T-helper 1 cell (primary cell): ENCODE measurements around the gene HOXA2.

Experiments used
- DNase-seq, 5 donors: peaks; one replicate each; pipeline ENCODE4 v3.0.0-alpha.2; 2012 to 2020

Gene HOXA2

GRCh38 chr7:27141137-27141922 is 38.8 kb upstream of the HOXA2 start:
- DNase-seq = no peak

GRCh38 chr7:27140126-27140857 is 37.8 kb upstream of the HOXA2 start:
- DNase-seq = no peak

DNA sequence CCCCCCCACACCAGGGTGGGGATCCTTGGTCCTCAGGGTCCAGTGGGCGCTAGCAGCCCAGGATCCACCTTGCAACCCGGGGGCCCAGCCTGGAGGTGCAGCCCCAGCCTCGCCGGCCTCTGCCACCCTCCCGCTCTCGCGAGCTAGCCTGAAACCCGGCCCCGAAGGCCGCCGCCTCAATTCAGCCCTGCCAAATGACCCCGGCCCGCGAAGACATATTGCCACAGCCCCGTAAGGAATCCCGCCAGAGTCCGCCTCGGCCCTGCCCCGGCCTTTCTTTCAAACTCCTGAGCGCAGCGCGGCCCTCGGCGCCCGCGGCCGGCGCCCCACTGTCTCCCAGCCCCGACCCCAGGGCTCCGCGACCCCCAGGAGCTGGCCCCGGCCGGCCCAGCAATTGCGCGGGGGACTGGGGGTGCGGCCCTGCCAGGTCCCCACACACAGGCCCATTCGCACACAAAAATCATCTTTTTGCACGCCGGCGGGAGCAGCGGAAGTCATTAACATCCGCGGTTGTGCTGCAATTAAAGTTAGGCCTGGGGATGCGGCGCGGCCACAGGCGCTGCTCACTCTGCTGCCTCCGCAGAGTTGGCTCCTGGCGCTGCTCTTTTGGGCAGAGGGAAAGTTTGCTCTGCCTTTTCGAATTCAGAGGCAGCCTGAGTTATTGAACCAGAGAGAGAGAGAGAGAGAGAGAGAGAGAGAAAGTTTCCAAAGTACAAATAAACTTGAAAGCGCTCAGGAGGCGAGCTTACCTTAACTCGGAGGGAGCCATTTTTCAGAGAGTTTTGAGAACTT is 37.0 kb upstream of the HOXA2 start:
- DNase-seq = no peak

- no peak for DNase-seq
Measured at GRCh38 chr7:27138985-27139333, 36.5 kb upstream of the HOXA2 start.

GRCh38 chr7:27138472-27138871 is 36.0 kb upstream of the HOXA2 start:
- DNase-seq = no peak

DNA sequence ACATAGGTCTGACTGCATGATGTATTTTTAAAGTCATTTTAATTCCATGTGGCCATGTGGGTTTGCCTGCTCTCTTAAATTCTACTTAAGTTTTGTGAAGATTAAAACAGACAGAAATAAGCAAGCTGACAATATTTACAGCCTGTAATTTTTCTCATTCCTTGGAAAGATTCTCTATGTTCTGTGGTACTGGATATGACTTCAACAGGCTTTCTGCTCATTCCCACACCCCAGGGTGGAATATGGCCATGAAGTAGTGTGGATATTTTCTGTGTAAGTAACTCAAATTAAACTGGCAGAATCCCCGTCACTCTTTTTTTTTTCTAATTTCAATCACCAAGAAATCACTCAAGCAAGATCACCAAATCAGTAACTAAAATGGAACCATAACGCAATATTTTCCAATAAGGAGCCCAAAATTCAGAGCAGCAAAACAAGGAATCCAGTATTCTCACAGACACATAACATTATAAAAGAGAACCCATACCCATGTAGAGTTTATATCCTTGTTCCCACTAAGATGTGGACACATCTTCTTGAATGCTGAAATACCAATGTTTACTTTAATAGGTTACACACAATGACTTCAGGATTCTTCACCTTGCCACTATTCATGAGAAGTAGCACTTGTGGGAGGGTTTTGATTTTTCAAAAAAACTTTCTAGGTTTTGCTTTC is 35.3 kb upstream of the HOXA2 start:
- no peak for DNase-seq

GRCh38 chr7:27134392-27134791 is 31.9 kb upstream of the HOXA2 start:
- peak in 1 of 5 donors; percentile 61 for DNase-seq

- DNase-seq = no peak
Measured at GRCh38 chr7:27133409-27134231, 31.1 kb upstream of the HOXA2 start.

DNA sequence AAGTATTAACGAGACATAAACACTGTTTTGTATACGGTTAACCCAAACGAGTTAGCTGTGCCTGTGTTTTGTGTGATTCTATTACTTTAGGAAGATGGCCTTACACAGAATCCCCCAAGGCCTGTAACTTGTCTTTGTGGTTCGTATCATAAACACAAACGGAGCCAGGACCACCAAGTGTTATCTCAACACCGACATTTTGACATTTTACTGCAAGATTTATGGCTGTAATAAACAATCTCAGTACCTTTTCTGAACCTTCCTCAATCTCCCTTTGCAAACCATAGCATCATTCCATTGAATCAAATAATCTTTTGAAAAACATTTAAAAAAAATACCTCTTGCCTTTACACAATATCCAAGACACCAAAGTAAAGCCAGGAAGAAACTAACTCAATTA is 30.5 kb upstream of the HOXA2 start:
- no peak for DNase-seq

GRCh38 chr7:27132214-27132613 is 29.7 kb upstream of the HOXA2 start:
- no peak for DNase-seq

- DNase-seq = no peak
Measured at GRCh38 chr7:27131390-27131819, 28.9 kb upstream of the HOXA2 start.

DNA sequence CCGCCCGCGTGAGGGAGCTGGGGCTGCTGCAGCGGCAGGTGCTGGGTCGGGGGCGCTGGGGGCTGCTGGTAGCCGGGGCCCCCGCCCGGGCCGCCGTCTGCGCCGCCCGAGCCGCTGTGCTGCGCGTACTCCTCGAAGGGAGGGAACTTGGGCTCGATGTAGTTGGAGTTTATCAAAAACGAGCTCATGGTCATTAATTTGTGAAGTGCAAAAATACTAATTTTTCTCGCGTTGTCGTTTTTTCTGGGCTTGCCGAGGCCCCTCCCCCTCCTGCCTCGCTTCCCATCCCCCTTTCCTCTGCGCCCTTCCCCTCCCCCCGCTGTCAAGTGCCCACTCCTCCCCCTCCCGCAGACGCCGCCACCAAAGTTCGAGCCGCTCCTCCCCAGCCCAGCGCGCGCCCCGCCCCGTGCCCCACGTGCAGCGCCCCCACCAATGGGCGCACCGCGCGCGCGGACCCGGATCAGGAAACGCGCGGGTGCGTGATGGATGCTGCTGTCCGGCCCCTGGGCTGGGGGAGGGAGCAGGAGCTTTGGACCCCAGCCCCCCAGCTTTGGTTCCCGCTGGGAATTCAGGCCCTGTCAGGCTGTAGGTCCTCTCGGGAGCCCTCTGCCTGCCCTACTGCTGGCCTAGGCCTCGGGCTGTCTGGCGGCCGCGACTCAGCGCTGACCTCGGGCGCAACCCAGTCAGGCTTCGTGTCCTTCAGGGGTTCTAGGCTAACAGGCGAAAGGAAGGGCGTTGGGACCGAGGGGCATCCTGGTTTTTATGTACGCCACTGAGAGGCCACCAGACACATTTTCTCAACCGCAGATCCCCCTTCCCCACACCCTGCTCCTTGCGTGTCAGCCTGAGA is 28.3 kb upstream of the HOXA2 start, which contains the start of gene HOXA4:
Gene HOXA4, minus strand, starts transcription at position 218 of the 850 bp plus-strand sequence. Its CDS starts 24 bp downstream, at position 194.
- peak; percentile 53 to 79 (median 66) for DNase-seq

- no peak for DNase-seq
Measured at GRCh38 chr7:27129729-27130539, 27.5 kb upstream of the HOXA2 start.

DNA sequence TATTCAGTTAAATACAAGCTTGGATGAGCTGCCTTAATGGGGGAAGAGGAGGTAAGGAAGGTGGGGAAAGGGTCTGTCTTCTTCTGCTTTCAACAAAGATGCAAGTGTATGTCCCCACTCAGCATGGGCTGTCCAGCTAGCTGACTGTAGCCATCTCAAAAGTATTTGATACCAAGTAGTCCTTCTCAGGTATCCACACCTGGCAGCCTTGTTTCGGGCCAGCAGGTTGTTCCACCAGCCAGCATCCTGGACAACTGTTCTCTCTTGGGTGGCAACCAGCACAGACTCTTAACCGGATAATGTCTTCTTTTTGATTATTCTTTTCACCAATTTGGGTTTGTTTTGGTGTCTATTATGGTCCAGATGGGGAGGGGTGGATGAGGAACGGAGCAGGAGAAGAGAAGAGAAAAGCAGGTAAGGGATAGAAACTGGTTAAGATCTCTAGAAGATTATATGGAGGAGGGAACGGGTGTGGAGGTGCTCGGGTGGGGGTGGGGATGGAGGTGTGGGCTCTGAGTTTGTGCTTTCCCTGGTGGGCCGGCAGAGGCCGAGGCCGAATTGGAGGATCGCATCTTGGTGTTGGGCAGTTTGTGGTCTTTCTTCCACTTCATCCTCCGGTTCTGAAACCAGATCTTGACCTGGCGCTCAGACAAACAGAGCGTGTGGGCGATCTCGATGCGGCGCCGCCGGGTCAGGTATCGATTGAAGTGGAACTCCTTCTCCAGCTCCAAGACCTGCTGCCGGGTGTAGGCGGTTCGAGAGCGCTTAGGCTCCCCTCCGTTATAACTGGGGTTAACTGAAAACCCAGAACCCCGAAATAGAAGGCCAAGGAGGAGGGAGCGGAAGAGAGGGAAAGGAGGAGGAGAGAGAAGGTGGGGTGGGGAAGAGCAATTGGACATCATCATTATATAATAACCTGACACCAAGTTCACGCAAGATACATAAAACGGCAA is 26.6 kb upstream of the HOXA2 start:
- DNase-seq = no peak

GRCh38 chr7:27128034-27128433 is 25.6 kb upstream of the HOXA2 start:
- no peak for DNase-seq

- DNase-seq = no peak
Measured at GRCh38 chr7:27126596-27127327, 24.3 kb upstream of the HOXA2 start.

- no peak for DNase-seq
Measured at GRCh38 chr7:27125986-27126394, 23.5 kb upstream of the HOXA2 start.
